ENCODE results near the gene DHCR24.
A peak's percentile ranks its signal among the peaks of the same experiment; 100 is the strongest.

DHCR24 gene

DNA sequence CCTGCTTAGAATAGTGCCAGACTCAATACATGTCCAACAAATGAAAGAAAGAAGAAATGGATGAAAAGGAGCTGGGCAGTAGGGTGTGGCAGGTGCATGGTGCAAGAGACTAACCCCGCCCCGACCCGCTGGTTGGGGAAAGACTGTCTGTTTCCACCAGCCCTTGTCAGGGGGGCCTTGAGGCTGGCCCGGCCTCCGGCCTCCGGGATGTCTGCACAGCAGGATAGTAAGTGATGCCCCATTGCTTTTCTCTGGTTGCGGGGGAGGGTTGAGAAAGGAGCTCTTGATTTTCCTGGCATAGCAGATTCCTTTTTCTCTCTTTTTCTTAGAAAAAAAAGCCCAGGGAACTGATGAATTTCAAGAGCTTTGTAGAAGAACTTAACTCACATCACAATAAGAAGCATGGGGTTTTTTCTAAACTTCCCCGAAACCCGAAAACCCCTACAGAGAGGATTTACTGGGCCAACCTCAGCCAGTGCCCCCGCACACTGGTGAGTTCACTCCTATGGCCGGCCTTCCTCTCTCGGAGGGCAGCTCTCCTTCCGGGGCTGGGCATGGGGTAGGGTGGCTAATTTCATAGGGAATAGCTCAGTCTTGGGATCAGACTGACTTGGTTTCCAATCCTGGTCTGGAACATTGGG lies 73.4 kb downstream of the DHCR24 start:
- DNase-seq = no peak

DNA sequence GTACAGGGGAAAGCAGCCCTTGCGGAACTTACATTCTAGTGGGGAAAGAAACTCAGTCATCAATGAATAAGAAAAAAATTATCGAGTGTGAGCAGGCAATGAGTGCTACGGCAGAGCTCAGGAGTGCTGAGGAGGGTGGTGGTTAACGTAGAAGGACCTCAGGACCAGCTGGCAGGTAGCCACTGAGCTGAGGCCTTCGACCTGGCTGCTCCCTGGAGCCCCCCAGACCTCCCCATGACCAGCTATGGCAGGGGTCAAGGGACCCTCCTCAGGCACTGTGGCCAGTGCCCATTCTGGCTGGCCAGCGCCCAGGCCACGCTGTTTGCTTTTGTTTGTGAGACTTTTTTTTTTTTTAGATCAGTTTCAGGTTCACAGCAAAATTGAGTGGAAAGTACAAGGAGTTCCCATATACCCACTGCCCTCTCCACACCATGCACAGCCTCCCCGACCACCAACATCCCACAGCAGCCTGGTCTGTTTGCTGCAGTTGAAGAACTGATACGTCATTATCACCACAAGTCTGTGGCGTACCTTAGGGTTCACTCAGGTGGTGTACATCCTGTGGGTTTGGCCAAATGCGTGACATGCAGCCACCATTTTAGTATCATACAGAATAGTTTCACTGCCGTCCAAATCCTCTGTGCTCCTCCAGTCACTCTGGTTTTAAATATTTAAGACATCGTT lies 74.1 kb downstream of the DHCR24 start:
- DNase-seq = no peak

DNA sequence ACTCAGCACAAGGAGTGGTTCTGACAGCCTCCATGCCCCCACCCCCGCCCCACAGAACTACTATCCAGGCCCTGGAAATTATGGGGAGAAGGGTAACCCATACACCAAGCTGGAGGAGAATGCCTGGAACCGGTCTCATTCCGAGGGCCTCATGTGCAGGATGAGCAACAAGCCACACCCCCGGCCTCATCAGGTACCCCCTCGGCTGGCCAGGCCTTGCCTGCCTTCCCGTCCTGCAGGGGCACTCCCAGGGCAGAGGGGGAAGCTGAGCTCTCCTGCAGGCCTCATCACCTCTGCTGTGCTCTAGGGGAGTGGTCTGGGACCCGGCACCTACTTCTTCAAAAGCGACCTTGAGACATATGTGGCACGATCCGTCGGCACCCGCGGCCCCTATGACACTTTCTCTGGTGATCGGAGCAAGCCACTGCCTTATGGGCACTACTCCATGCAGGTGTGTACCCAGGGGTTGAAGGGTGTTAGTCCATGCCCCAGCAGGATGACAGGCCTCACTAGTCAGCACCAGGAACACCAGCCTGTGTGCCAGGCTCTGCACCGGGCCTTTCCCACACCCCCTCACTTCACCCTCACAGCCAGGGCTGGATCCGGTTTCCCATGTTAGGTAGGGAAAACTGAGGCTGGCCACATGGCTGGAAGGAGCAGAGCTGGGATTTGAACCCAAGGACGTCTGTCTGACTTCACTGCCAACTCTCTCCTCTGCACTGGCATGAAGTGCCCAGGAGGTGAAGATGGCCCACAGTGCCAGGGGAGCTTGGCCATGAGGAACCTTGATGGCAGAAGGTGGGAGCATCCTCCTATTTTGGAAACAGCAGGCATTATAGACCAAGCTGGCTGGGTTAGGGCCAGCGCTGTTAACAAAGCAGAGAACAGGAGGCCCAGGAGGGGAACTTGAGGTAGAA lies 75.0 kb downstream of the DHCR24 start:
- no peak for DNase-seq

DNA sequence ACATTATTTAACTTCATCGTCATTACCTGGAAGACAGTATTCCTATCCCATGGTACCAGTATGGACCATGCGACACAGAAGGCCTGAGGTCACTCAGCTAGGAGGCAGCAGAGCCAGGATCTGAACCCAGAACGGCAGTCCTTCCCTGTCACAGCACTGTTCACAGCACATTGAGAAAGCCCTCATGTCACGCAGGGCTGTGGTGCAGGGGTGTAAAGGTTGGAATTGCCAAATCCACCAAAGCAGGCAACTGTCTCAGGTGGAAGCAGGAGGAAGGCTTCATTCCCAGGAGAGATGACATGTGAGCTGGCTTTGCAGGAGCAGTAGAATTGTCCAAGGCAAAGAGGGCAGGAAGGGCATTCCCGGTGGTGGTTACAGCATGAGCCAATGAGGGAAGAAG lies 75.9 kb downstream of the DHCR24 start:
- DNase-seq = no peak

- peak; percentile 71 for DNase-seq
Observed at GRCh38 chr1:54810153-54810942, 76.6 kb downstream of the DHCR24 start.

GRCh38 chr1:54809496-54810074 lies 77.4 kb downstream of the DHCR24 start:
- DNase-seq = no peak

DNA sequence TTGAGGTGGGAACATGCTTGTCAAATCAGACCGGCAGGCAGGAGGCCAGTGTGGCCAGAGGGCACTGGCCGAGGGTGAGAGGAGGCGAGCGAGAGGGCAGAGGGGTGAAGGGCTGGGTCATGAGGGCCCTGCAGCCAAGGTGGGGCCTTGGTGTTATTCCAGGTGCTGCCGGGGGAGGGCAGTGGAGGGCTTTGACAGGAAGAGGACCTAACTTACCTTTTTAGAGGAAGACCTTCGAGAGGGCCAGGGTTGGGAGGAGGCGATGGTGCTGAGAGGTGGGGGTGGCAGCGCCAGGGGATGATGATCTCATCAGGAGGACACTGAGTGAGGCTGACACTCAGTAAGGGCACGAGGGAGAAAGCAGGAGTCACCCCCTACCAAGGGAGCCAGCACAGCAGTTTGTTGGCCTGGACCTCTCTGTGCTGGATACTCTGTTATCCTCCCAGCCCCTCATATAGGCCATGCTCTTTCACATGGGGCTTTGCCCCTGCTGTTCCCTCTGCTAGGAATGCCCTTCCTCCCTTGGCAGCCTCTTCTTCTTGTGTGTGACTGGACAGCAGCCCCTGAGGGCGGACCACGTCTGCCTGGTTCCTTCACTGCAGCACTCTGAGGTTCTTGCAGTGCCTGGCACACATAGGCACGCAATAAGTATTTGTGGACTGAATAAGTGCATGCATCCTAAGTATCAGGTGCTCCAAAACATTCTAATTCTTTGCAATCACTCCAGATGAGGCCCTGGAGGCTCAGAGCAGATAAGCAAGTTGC lies 78.4 kb downstream of the DHCR24 start:
- no peak for DNase-seq

GRCh38 chr1:54807756-54808155 lies 79.2 kb downstream of the DHCR24 start:
- no peak for DNase-seq

DNA sequence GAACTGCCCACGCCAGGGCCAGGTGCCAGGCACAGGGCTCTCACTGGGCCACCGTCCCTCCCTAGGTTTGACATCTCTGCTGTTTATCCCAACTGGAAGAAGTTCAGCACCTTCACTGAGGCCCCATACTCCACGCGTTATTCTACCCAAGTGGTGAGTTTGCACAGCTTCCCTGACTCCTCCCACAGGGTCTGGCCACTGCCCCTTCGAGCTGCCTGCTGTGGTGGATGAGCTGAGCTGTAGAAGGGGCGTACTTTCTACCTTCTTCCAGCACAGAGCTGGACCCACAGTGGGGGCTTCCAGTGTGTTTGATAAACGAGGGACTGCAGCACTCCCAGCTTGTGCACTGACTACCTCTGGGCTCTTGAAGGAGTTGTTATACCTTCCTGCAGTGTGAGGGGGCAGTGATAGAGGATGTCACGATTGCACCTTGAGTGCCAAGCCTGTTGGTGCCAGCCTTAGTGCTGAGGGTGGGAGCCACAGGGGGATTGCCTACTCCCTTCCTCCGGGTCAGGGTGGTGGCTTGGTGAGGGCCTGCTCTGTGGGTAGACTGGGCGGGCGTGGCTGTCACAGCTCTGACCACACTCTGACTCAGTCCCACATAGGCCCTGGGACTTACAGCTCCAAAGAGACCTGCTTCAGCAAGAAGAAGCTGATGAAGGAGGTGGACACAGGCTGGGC lies 79.9 kb downstream of the DHCR24 start:
- DNase-seq = no peak

DNA sequence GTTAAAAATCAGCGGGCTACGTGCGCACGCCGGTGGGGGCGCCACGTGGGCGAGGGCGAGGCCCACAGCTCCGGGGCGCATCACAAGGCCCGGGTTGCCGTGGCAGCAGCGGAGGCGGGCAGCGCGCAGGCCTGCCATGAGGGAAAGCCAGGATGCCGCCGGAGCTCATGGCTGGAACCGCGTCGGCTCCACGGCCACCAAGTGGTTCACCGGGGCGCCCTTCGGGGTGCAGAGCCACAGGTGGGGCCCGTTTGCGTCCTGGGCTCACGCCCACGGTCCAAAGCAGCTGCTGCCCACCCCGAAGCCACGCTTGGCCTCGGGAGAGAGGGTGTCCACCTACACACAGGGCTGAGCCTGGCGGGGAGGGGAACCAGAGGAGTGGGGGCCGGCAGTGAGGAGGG lies 81.0 kb downstream of the DHCR24 start:
- DNase-seq = no peak

DNA sequence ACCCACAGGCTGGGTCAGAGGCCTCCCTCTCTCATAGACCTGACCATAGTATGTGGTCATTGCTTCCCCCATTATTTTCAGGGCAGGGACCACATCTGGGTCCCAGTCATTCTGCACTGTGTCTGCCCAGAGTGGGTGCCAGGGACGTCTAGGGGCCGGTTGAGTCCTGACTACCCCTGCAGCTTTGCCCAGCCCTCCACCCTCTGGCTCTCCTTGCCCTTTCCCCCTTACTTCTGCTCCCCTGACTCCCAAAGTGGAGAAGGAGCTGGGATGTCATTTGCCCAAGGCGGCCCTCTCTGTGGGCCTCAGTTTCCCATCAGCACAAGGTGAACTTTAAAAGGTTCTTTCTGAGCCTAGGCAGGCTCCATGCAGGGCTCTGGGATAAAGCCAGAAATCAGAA lies 81.5 kb downstream of the DHCR24 start:
- DNase-seq = no peak

GRCh38 chr1:54804471-54805132 lies 82.4 kb downstream of the DHCR24 start:
- no peak for DNase-seq

DNA sequence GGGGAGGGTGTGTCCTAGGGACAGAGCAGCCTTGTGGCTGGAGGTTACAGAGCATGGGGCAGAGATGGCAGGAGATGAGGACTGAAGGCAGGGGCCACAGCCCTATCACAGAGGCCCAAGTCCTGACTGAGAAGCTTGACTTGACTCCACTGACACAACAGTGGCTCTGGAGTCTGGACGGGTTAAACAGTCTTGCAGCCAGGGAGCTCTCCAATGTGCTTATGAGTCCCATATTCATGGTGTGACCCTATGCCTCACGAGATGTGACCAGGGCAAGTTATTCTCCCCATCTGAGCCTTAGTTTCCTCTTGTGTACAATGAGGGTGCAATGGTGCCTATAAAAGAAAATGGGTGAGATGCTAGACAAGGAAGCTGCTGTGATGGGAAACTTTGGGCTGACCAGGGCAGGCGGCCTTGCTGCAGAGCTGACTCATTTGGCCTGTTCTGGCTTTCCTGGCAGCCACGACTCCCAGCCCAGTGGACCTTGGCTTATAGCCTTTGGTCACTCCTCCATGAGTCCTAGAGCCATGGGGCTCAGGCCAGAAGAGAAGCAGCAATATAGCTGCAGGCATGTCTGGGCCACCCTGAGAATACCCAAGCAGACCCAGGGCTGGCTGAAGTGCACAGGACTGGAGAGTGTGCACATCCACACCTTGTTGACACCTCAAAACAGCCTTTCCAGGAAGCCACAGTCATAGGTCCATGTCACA lies 83.1 kb downstream of the DHCR24 start:
- DNase-seq = no peak

GRCh38 chr1:54800899-54801759 lies 85.9 kb downstream of the DHCR24 start, which contains the start of gene TTC22:
TTC22 (minus strand) TSS chr1:54801323; CDS start chr1:54801163, 160 bp downstream.
- no peak for DNase-seq

DNA sequence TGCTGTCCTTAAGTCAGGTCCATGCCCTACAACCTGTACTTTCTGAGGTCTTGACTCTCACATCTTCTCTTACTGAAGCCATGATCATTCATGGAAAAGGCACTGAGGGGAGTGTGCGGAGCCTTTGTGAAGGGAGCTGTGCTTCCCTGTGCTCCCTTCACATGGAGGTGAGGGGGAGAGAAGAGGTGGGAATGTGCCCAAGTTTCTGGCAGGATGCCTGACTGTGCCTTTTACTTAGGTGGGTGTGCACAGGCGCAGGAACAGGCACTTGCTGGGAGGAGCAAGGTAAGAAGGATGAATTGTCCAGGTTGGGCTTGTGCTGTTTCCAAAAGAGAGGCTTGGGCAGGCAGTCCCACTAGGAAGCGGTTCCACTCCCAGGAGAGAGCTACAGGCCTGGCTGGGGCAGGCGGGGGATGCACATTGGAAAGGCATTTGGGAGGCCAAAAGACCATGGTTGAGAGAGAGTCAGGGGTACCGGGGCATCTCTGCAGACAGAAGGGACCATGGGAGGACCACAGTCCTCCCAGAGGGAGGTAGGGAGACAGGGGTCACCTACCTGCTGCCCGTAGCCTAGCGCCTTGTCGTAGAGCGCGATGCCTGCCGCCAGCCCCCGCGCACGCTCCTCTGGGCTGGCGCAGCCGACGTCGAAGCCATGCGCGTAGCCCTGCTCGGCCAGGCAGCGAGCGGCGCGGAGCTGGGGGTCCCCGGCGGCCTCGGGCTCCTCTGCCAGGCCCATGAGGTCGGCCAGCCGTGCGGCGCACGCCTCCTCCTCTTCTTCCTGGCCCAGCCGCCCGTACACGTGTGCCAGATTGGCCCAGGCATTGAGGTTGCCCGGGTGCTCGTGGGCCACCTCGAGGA lies 86.7 kb downstream of the DHCR24 start:
- no peak for DNase-seq
